Activated naive CD8-positive, alpha-beta T cell (primary cell): ENCODE data around the gene ASPHD2.

Experiments
- H3K27ac Mint-ChIP-seq: one replicate; pipeline ENCODE4 v1.8.0; 2021; ENCODE audit warnings: mixed read lengths
- H3K27me3 Mint-ChIP-seq: one replicate; pipeline ENCODE4 v1.8.0; 2021; ENCODE audit warnings: mixed read lengths
- H3K36me3 Mint-ChIP-seq: one replicate; pipeline ENCODE4 v1.8.0; 2021; ENCODE audit warnings: mixed read lengths
- H3K4me1 Mint-ChIP-seq: one replicate; pipeline ENCODE4 v1.8.0; 2021; ENCODE audit warnings: low read depth, mixed read lengths
- H3K4me3 Mint-ChIP-seq: one replicate; pipeline ENCODE4 v1.8.0; 2021; ENCODE audit warnings: mild to moderate bottlenecking, mixed read lengths
- H3K9me3 Mint-ChIP-seq: one replicate; pipeline ENCODE4 v1.8.0; 2021; ENCODE audit warnings: low read depth, mixed read lengths

ASPHD2 gene

DNA sequence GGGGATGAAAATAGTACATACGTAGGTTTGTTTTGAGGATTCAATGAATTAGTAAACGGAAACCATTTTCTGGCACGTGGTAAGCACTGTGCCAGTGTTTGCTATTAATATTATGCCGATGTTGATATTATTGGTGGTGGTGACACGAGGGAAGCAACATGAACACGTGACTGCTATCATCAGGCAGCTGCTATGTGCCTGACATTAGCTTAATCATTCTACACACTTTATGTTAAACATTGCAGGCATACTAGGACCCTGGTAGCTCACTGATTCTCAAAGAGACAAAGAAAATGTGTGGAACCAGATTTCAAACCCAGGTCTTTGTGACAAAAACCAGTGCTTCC, 55.3 kb downstream of the ASPHD2 start:
- H3K27me3 Mint-ChIP-seq = no peaks in the 10 kb centered on the region
- peaks cover 11% of the 10 kb centered on the region for H3K36me3 Mint-ChIP-seq
- peak overlapping the region; percentile 95 for H3K27ac Mint-ChIP-seq
- peaks cover 59% of the 10 kb centered on the region for H3K4me1 Mint-ChIP-seq
- peak overlapping the region; percentile 99 for H3K4me3 Mint-ChIP-seq
- no peaks in the 10 kb centered on the region for H3K9me3 Mint-ChIP-seq

DNA sequence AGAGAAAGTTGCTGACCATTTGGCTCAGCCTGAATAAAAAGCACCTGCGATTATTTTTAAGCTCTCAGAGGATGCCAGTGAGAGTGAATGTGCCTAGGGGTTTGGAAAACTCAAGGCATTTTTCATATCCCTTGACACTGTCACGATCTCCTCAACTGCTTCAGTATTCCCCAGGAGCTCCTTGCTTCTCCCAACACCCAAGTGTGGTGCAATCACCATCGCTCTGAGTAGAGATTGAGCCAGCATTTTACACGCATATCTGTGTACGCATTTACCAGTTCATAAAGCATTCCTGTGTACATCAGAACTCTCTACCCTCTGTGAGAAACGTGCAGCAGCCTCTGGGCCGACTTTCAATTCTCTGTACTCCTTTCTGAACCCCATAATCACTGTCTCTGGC, 56.0 kb downstream of the ASPHD2 start:
- Mint-ChIP-seq H3K27me3 (no peaks in the 10 kb centered on the region), H3K4me3 (peak overlapping the region; percentile 99), H3K27ac (peak overlapping the region; percentile 72), H3K9me3 (no peaks in the 10 kb centered on the region), H3K36me3 (peaks cover 5% of the 10 kb centered on the region), H3K4me1 (peaks cover 52% of the 10 kb centered on the region)

DNA sequence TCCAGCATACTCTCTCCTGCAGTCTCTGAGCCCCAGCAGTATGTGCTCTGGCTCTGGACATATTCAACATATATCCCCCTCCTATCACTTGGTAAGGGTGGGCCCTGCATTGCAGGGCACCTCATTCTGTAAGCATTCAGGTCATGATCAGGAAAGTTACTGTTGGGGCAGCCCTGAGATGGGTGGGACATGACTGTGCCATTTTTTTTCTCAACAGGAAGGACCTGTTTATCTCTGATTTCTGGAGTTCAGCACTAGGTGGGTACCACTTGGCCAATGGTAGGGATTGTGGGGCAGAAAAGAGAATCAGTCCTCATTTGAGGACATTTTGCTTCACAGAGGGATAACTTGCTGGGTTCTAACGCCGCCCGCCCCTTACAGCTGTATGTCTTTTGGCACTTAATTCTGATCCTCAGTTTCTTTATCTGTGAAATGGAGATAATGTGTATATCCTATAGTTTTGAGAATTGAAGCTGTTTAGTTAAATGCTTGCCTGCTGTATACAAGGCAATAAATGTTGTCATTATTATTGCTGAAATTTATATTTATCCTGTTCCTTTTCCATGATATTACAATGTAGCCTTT, 56.8 kb downstream of the ASPHD2 start:
- no peaks in the 10 kb centered on the region for H3K27me3 Mint-ChIP-seq
- peaks cover 5% of the 10 kb centered on the region for H3K36me3 Mint-ChIP-seq
- H3K4me1 Mint-ChIP-seq = peaks cover 44% of the 10 kb centered on the region
- H3K27ac Mint-ChIP-seq = peak overlapping the region; percentile 72
- no peaks in the 10 kb centered on the region for H3K9me3 Mint-ChIP-seq
- H3K4me3 Mint-ChIP-seq = peak overlapping the region; percentile 99

DNA sequence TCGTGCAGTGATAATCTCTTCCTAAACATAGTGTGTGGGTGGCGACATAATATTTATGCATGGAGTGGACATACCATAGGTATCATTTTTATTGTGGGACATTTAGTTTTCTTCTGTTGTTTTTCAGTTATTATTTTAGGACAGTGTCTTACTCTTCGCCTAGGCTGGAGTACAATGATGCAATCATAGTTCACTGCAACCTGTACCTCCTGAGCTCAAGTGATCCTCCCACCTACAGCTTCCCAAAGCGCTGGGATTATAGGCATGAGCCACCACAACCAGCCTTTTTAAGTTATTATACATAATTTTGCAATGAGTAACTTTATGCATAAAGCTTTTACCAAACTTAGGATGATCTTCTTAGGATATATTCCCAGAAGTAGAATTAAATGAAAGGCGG, 57.3 kb downstream of the ASPHD2 start:
- no peak overlapping the region for H3K27ac Mint-ChIP-seq
- peaks cover 3% of the 10 kb centered on the region for H3K36me3 Mint-ChIP-seq
- no peaks in the 10 kb centered on the region for H3K27me3 Mint-ChIP-seq
- H3K9me3 Mint-ChIP-seq = no peaks in the 10 kb centered on the region
- peak overlapping the region; percentile 48 for H3K4me3 Mint-ChIP-seq
- H3K4me1 Mint-ChIP-seq = peaks cover 39% of the 10 kb centered on the region

DNA sequence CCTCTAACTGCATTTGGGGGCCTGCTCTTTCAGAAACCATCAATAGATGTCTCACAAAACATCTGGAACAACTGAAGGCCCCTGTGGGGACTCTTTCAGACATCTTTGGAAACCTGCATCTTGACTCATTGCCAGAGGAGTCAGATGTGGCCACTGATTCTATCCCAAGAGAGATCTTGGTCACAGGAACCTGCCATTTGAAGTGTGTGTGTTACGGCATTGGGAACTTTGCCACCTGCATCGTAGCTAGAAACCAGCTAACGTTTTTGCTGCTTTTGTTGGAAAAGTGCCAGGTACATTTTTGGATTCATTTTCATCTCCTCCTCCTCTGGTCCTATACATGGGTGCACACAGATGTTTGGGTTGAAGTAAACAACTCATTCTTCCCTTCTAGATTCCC, 58.9 kb downstream of the ASPHD2 start:
- Mint-ChIP-seq H3K27ac (no peak overlapping the region), H3K36me3 (no peaks in the 10 kb centered on the region)

DNA sequence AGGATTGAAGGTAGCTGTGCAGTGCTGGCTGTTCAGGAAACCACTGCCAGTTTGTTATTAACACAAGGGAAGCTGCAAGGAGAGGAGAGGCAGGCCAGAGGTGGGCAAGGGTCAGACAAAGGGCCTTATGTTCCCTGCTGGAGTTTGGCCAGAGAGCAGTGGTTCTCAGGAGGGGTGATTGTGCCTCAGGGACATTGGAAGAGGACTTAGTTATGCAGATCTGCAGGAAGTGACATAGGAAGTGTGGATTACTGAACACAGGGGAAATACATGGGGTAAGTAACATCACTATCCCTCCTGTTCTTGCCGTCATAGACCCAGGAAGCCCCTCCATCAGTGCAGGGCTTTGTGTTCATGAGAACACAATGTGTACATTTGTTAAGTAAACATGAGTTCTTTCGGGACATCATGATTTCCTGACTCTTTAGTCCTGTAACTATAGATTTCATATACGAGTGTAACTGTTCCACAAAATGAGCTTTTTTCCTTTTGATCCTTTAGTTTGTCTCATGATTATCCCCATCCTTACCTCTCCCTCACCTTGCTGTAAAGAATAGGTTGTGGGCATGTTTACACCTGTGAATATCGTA, 60.5 kb downstream of the ASPHD2 start:
- Mint-ChIP-seq H3K27ac (peak overlapping the region; percentile 71), H3K4me1 (peaks cover 18% of the 10 kb centered on the region), H3K4me3 (no peak overlapping the region), H3K36me3 (peaks cover 3% of the 10 kb centered on the region), H3K27me3 (no peaks in the 10 kb centered on the region), H3K9me3 (no peaks in the 10 kb centered on the region)

More for the DNA sequence above, 58.9 kb downstream of the ASPHD2 start:
- H3K4me1 Mint-ChIP-seq = peaks cover 23% of the 10 kb centered on the region
- no peaks in the 10 kb centered on the region for H3K9me3 Mint-ChIP-seq
- H3K4me3 Mint-ChIP-seq = no peak overlapping the region
- H3K27me3 Mint-ChIP-seq = no peaks in the 10 kb centered on the region

DNA sequence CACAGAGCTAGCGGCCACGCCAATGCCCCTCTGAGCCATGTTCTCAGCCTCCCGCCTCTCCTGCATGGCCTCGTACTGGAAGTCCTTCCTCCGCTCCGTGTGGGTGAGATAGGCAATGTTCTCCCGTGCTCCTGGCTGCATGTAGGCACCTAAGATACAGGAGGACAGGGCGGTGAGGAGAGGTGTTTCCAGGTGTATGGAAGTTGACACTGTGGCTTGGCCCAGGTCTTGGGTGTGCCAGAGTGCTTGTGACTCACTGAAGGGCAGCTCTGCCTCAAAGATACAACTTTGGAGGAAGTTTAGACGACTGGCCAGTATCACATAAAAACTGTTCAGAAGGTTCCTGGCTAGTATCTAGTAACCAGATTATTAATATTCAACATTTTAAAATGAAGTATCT, 63.2 kb downstream of the ASPHD2 start:
- Mint-ChIP-seq H3K4me1 (peaks cover 3% of the 10 kb centered on the region), H3K27ac (no peak overlapping the region), H3K27me3 (no peaks in the 10 kb centered on the region), H3K36me3 (peaks cover 3% of the 10 kb centered on the region), H3K4me3 (no peak overlapping the region), H3K9me3 (no peaks in the 10 kb centered on the region)

DNA sequence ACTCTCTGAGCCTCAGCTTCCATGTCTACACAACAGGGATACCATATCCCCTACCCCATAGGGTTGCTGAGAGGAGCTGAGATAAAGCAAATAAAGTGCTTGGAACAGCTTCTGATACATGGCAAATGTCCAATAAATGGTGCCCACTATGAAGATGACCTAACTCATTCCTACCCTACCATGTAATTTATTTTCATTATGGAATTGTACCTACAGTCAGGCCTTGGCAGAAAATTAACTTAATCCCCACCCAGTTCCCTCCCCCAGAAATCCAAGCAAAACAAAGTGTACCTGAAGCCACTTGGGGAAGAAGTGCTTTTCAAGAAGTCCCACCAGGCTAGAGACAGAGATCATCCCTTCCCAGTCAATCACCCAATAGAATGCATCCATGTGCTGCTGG, 65.4 kb downstream of the ASPHD2 start:
- peaks cover 3% of the 10 kb centered on the region for H3K36me3 Mint-ChIP-seq
- H3K27me3 Mint-ChIP-seq = no peaks in the 10 kb centered on the region
- H3K27ac Mint-ChIP-seq = no peak overlapping the region
- H3K4me1 Mint-ChIP-seq = peaks cover 3% of the 10 kb centered on the region
- H3K4me3 Mint-ChIP-seq = no peak overlapping the region
- no peaks in the 10 kb centered on the region for H3K9me3 Mint-ChIP-seq
